H1 (cell line): ENCODE results near the gene MMP20.

Experiments
- CREB1 ChIP-seq: IDR thresholded peaks from 2 replicates; pipeline ENCODE4 v1.6.1; 2012; ENCODE audit warnings: inconsistent platforms
- POLR2A ChIP-seq, 2 experiments: IDR thresholded peaks; 1 replicate in 1 of 2; 2 replicates in 1 of 2; pipeline ENCODE4 v1.6.1; 2011; ENCODE audit warnings: low read depth in 2 of 2, low read length in 2 of 2, mild to moderate bottlenecking in 2 of 2; ENCODE audit errors: control extremely low read depth in 1 of 2
- POLR2AphosphoS5 ChIP-seq: IDR thresholded peaks from 2 replicates; pipeline ENCODE4 v1.6.1; 2011; ENCODE audit warnings: low read depth, low read length
- TF ChIP-seq, protein P1 (sequence below), 3 experiments: IDR thresholded peaks; 1 replicate in 2 of 3; 2 replicates in 1 of 3; pipeline versions ENCODE4 v1.5.1 to v1.6.1; 2011; ENCODE audit warnings: low read length in 3 of 3, mild to moderate bottlenecking in 3 of 3, inconsistent platforms in 2 of 3, low read depth in 1 of 3, moderate library complexity in 1 of 3; ENCODE audit not compliant: insufficient read depth in 1 of 3; ENCODE audit errors: control extremely low read depth in 1 of 3
- TF ChIP-seq, protein P2 (sequence below): IDR thresholded peaks from 2 replicates; pipeline ENCODE4 v1.6.1; 2011; ENCODE audit warnings: low read length, improper control_type of control experiment

DNA sequence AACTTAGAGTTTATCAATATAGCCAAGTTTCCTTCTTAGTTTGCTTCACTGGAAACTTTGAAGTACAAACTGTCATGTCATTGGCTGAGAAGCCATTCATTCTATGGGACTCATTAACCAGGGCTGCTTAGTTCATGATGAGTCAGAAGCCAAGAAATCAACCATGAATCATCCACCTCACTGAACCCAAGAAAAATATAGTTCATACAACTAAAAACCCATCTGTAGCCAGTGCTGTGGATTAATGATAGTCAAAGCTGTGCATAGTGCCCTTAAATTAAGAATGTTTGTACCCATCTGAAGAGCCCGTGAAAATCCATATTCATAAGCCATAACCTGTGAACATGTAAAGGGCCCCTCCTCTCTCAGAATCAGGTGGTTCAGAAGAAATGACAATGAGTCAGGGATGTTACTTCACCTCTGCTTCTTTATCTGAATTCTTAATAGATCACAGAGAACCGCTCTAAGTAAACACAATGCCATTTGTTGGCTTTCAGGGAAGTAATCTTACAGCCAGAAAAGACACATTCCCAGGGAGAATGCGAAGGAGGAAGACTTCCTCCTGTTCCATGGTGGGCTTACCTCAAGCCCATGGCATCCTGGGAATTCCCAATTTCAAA, 25.4 kb downstream of the MMP20 start:
- no peak for TF ChIP-seq CREB1
- TF ChIP-seq, protein P1, sequence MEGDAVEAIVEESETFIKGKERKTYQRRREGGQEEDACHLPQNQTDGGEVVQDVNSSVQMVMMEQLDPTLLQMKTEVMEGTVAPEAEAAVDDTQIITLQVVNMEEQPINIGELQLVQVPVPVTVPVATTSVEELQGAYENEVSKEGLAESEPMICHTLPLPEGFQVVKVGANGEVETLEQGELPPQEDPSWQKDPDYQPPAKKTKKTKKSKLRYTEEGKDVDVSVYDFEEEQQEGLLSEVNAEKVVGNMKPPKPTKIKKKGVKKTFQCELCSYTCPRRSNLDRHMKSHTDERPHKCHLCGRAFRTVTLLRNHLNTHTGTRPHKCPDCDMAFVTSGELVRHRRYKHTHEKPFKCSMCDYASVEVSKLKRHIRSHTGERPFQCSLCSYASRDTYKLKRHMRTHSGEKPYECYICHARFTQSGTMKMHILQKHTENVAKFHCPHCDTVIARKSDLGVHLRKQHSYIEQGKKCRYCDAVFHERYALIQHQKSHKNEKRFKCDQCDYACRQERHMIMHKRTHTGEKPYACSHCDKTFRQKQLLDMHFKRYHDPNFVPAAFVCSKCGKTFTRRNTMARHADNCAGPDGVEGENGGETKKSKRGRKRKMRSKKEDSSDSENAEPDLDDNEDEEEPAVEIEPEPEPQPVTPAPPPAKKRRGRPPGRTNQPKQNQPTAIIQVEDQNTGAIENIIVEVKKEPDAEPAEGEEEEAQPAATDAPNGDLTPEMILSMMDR (IDR thresholded peaks at IDR 0.05; ENCODE audit: control extremely low read depth in 1 of 3, insufficient read depth in 1 of 3, low read depth in 1 of 3, low read length in 3 of 3) = no peak
- no peak for TF ChIP-seq POLR2A (IDR thresholded peaks at IDR 0.05; ENCODE audit: control extremely low read depth in 1 of 2, low read depth in 2 of 2, low read length in 2 of 2)
- TF ChIP-seq, protein P2, sequence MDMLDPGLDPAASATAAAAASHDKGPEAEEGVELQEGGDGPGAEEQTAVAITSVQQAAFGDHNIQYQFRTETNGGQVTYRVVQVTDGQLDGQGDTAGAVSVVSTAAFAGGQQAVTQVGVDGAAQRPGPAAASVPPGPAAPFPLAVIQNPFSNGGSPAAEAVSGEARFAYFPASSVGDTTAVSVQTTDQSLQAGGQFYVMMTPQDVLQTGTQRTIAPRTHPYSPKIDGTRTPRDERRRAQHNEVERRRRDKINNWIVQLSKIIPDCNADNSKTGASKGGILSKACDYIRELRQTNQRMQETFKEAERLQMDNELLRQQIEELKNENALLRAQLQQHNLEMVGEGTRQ = no peak
- TF ChIP-seq POLR2AphosphoS5 = no peak
